Esophagus (tissue), 2 donors: Measurements from ENCODE around the gene RUNX3. TPM values are rescaled to one million over a fixed set of nuclear protein-coding genes. Genes with fewer than 3 reads are reported as not detected.

Experiments used
- H3K27ac ChIP-seq, 2 donors: one replicate each; pipeline ENCODE4 v1.5.1; 2013; ENCODE audit warnings: low read depth in 2 of 2, mild to moderate bottlenecking in 2 of 2, inconsistent platforms in 1 of 2, low read length in 1 of 2, moderate library complexity in 1 of 2
- H3K27me3 ChIP-seq, 2 donors: one replicate each; pipeline ENCODE4 v1.6.1; 2013; ENCODE audit warnings: low read length in 2 of 2, control low read depth in 1 of 2, mild to moderate bottlenecking in 1 of 2; ENCODE audit not compliant: insufficient read depth in 2 of 2, control insufficient read depth in 1 of 2
- H3K36me3 ChIP-seq, 2 donors: one replicate each; pipeline ENCODE4 v1.6.1; 2013; ENCODE audit warnings: low read length in 1 of 2; ENCODE audit not compliant: control insufficient read depth in 2 of 2, insufficient read depth in 2 of 2
- H3K4me1 ChIP-seq, 2 donors: one replicate each; pipeline ENCODE4 v1.6.1; 2013; ENCODE audit warnings: low read length in 1 of 2; ENCODE audit not compliant: control insufficient read depth in 2 of 2, insufficient read depth in 2 of 2
- H3K4me3 ChIP-seq, 2 donors: one replicate each; pipeline ENCODE4 v1.5.1; 2013; ENCODE audit warnings: low read length in 2 of 2, mild to moderate bottlenecking in 2 of 2, low read depth in 1 of 2, moderate library complexity in 1 of 2
- H3K9me3 ChIP-seq, 2 donors: one replicate each; pipeline ENCODE4 v1.6.1; 2013; ENCODE audit warnings: mild to moderate bottlenecking in 2 of 2, low read depth in 1 of 2, low read length in 1 of 2, moderate library complexity in 1 of 2; ENCODE audit not compliant: control insufficient read depth in 2 of 2, insufficient read depth in 1 of 2
- WGBS, 2 donors: extraction: QIAGEN DNeasy Blood & Tissue Kit; methylation state at CpG; one replicate each; pipeline ENCODE4 v1.1.7; 2013; 5-methylcytosine and 5-hydroxymethylcytosine counted together
- polyA plus RNA-seq, 2 donors: library from polyadenylated mRNA; stranded (reverse); fragments of 200-250 nt; gene quantifications; one replicate each; pipeline ENCODE4 v1.2.3, GENCODE V29; 2013
- donor health status: healthy with polysubstance abuse.
- donor health status: Bipolar disorder and iron deficiency.

The RUNX3 gene
- polyA plus RNA-seq, 2 donors: 0.77 to 1.4 TPM

- H3K27ac ChIP-seq: peak overlapping the region in 1 of 2 donors; percentile 26
- no peaks in the 10 kb centered on the region for H3K4me1 ChIP-seq
- no peaks in the 10 kb centered on the region for H3K36me3 ChIP-seq
- no peaks in the 10 kb centered on the region for H3K27me3 ChIP-seq
- 82% methylated on average over 23 of the region's 23 CpGs for WGBS, 2 donors
- H3K4me3 ChIP-seq: peak overlapping the region; percentile 8 to 35
- no peaks in the 10 kb centered on the region for H3K9me3 ChIP-seq
These were observed 34.0 kb upstream of the RUNX3 start for GRCh38 chr1:24963943-24964693.

DNA sequence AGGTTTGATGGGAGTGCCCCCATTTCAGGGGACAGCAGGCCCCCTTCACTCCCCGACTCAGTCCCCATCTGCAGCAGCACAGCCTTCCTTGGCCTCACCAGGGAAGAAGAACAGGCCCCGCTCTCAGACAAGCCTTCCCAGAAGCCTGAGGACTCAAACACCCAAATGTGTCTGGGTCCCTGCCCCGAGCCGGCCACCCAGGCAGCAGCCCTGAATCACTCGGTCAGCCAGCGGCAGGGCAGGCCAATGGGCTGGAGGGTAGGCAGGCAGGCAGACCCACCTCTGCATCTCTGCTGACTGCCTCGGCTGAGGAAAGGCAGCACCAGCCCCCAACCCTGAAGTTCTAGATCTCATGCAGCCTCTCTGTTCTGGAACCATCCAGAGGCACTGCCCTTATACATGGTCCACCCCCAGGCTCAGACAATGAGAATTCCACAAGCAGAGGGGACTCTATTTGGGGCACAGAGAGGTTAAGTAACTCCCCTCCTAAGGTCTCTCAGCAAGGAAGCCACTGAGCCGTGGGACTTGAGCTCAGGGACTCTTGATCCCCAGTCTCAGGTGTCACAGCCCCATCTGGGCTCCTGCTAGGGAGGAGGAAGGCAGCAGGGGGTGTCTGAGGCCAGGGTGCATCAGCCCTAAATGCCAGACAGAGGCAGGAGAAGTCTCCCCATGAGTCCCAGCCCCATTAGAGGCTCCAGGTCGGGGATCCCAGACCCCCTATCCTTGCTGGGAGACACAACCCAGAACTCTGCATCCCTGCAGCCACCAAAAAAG, 33.2 kb upstream of the RUNX3 start:
- Histone ChIP-seq H3K36me3 (no peaks in the 10 kb centered on the region), H3K27me3 (no peaks in the 10 kb centered on the region), H3K27ac (peak overlapping the region; percentile 2 to 26), H3K9me3 (no peaks in the 10 kb centered on the region), H3K4me1 (no peaks in the 10 kb centered on the region), H3K4me3 (peak overlapping the region; percentile 8 to 35)
- WGBS, 2 donors: 64 to 69% methylated on average over 9 of the region's 9 CpGs

DNA sequence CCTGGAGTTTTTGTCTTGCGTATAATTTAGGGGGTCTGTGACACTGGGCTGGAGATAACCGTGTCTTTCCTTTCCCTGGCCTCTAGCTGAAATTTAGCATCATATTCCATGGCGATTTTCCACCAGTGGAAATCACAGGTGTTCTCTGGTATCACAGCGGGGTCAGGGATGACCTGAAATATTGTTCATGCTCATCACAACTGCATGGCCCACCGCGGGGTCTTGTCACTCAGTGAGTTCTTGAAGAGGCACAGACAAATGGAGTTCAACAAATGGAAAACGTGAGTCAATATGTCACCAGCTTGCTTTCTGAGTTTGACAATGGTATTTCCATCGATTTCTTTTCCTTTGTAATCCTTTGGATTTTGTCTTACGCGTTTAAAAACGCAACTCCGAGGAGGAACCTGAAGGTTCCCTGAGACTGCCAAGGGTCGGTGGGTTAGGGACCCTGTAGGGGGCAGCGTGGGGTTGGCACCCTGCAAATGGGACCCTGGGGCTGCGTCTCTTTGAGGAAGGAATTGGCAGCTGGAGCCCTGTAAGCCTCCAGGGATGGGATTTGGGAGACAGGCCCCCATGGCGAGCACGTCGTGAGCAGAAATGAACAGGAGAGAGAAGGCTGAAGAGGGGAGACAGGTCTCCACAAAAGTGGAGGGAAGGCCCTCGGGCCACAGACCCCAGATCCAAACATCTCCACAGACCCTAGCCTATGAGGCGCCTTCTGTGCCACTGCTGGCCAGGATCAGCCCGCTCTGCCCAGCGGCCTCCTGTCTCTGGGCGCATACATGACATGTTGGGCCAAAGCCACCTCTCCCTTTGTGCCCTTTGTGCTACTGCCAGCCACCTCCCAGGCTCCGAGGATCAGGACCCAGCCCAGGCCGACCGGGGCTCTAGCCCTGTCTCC, 32.1 kb upstream of the RUNX3 start:
- H3K4me1 ChIP-seq: no peaks in the 10 kb centered on the region

GRCh38 chr1:24961334-24961733, 31.3 kb upstream of the RUNX3 start:
- H3K36me3 ChIP-seq: no peaks in the 10 kb centered on the region
- no peaks in the 10 kb centered on the region for H3K27me3 ChIP-seq
- WGBS, 2 donors: 75 to 78% methylated on average over 7 of the region's 7 CpGs
- no peaks in the 10 kb centered on the region for H3K4me1 ChIP-seq
- H3K9me3 ChIP-seq: no peaks in the 10 kb centered on the region
- H3K27ac ChIP-seq: no peak overlapping the region
- H3K4me3 ChIP-seq: no peak overlapping the region

More for the DNA sequence above, 32.1 kb upstream of the RUNX3 start:
- no peaks in the 10 kb centered on the region for H3K9me3 ChIP-seq
- no peaks in the 10 kb centered on the region for H3K27me3 ChIP-seq
- H3K4me3 ChIP-seq: no peak overlapping the region
- H3K27ac ChIP-seq: peak overlapping the region in 1 of 2 donors; percentile 42
- 73 to 75% methylated on average over 24 to 26 of the region's 26 CpGs for WGBS, 2 donors
- H3K36me3 ChIP-seq: no peaks in the 10 kb centered on the region

GRCh38 chr1:24960071-24960801, 30.2 kb upstream of the RUNX3 start:
- WGBS, 2 donors: 85 to 89% methylated on average over 11 of the region's 11 CpGs
- Histone ChIP-seq H3K4me3 (no peak overlapping the region), H3K36me3 (no peaks in the 10 kb centered on the region), H3K4me1 (no peaks in the 10 kb centered on the region), H3K9me3 (no peaks in the 10 kb centered on the region), H3K27ac (no peak overlapping the region), H3K27me3 (no peaks in the 10 kb centered on the region)

- 72 to 81% methylated on average over 8 of the region's 8 CpGs for WGBS, 2 donors
- no peaks in the 10 kb centered on the region for H3K36me3 ChIP-seq
- no peak overlapping the region for H3K4me3 ChIP-seq
- H3K27ac ChIP-seq: no peak overlapping the region
- no peaks in the 10 kb centered on the region for H3K27me3 ChIP-seq
- no peaks in the 10 kb centered on the region for H3K9me3 ChIP-seq
- H3K4me1 ChIP-seq: no peaks in the 10 kb centered on the region
These were observed 29.5 kb upstream of the RUNX3 start for GRCh38 chr1:24959623-24959975.

GRCh38 chr1:24958766-24959622, 28.9 kb upstream of the RUNX3 start:
- no peaks in the 10 kb centered on the region for H3K27me3 ChIP-seq
- H3K27ac ChIP-seq: no peak overlapping the region
- no peaks in the 10 kb centered on the region for H3K9me3 ChIP-seq
- H3K36me3 ChIP-seq: no peaks in the 10 kb centered on the region
- WGBS, 2 donors: 81 to 88% methylated on average over 23 of the region's 23 CpGs
- H3K4me3 ChIP-seq: no peak overlapping the region
- no peaks in the 10 kb centered on the region for H3K4me1 ChIP-seq

- Histone ChIP-seq H3K36me3 (no peaks in the 10 kb centered on the region), H3K27me3 (no peaks in the 10 kb centered on the region), H3K27ac (peak overlapping the region in 1 of 2 donors; percentile 28), H3K4me1 (no peaks in the 10 kb centered on the region), H3K4me3 (no peak overlapping the region), H3K9me3 (no peaks in the 10 kb centered on the region)
- WGBS, 2 donors: 83 to 88% methylated on average over 16 of the region's 16 CpGs
These were observed 28.0 kb upstream of the RUNX3 start for GRCh38 chr1:24957808-24958752.
